ENCODE results near the gene SYTL2.
"Not testable (repeated sequence)": the region's sequence is repeated elsewhere in the genome, so short reads cannot be mapped to it uniquely, and the experiment has no call there.

The SYTL2 gene

GRCh38 chr11:85845124-85845631, 34.2 kb upstream of the SYTL2 start:
- no peaks in the 10 kb centered on the region for H3K27me3 ChIP-seq (ENCODE audit: low read depth, low read length)
- no peak overlapping the region for H3K4me3 ChIP-seq (ENCODE audit: low read depth in 1 of 2, low read length in 2 of 2)
- H3K9me3 ChIP-seq (ENCODE audit: control insufficient read depth in 1 of 2, low read length in 2 of 2): no peaks in the 10 kb centered on the region
- no peaks in the 10 kb centered on the region for H3K4me1 ChIP-seq (ENCODE audit: control insufficient read depth in 1 of 2, insufficient read depth in 2 of 2, low read length in 2 of 2)
- H3K27ac ChIP-seq (ENCODE audit: low read length): no peak overlapping the region
- no peaks in the 10 kb centered on the region for H3K36me3 ChIP-seq (ENCODE audit: control insufficient read depth in 1 of 2, insufficient read depth in 2 of 2, low read length in 2 of 2)

- Histone ChIP-seq H3K9me3 (ENCODE audit: control insufficient read depth in 1 of 2, low read length in 2 of 2) (no peaks in the 10 kb centered on the region), H3K4me1 (ENCODE audit: control insufficient read depth in 1 of 2, insufficient read depth in 2 of 2, low read length in 2 of 2) (no peaks in the 10 kb centered on the region), H3K4me3 (ENCODE audit: low read depth in 1 of 2, low read length in 2 of 2) (no peak overlapping the region), H3K27me3 (ENCODE audit: low read depth, low read length) (no peaks in the 10 kb centered on the region), H3K36me3 (ENCODE audit: control insufficient read depth in 1 of 2, insufficient read depth in 2 of 2, low read length in 2 of 2) (no peaks in the 10 kb centered on the region), H3K27ac (ENCODE audit: low read length) (no peak overlapping the region)
Measured at GRCh38 chr11:85844439-85845123, 33.6 kb upstream of the SYTL2 start.

DNA sequence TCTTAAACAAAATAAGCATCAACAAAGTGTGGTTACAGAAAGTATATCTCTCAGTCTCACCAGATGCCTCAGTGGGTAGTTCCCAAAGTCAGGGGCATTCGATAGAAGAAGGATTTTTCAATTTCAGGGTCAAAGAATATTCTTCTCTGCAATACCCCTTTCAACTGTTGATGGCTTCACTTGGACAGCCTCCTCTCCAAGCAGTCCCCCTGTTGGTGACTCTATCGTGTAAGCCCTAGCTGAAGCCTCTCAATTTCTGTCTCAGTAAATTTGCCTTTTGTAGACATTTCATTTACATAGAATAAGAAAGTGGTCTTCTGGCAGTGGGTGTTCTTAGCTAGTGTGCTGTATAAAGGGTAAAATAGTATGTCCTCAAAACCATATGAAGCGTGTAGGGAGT, 33.0 kb upstream of the SYTL2 start:
- H3K4me1 ChIP-seq (ENCODE audit: control insufficient read depth in 1 of 2, insufficient read depth in 2 of 2, low read length in 2 of 2): no peaks in the 10 kb centered on the region
- H3K27ac ChIP-seq (ENCODE audit: low read length): no peak overlapping the region
- no peak overlapping the region for H3K4me3 ChIP-seq (ENCODE audit: low read depth in 1 of 2, low read length in 2 of 2)
- H3K36me3 ChIP-seq (ENCODE audit: control insufficient read depth in 1 of 2, insufficient read depth in 2 of 2, low read length in 2 of 2): no peaks in the 10 kb centered on the region
- no peaks in the 10 kb centered on the region for H3K9me3 ChIP-seq (ENCODE audit: control insufficient read depth in 1 of 2, low read length in 2 of 2)
- H3K27me3 ChIP-seq (ENCODE audit: low read depth, low read length): no peaks in the 10 kb centered on the region

DNA sequence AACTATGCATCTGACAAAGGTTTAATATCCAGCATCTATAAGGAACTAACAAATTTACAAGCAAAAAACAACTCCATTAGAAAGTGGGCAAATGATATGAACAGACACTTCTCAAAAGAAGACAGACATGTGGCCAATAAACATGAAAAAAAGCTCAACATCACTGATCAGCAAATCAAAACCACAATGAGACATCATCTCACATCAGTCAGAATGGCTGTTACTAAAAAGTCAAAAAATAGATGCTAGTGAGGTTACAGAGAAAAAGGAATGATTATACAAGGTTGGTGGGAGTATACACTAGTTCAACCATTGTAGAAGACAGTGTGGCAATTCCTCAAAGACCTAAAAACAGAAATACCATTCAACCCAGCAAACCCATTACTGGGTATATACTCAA, 30.0 kb upstream of the SYTL2 start:
- H3K9me3 ChIP-seq (ENCODE audit: control insufficient read depth in 1 of 2, low read length in 2 of 2); H3K27ac ChIP-seq (ENCODE audit: low read length); H3K4me3 ChIP-seq (ENCODE audit: low read depth in 1 of 2, low read length in 2 of 2); H3K4me1 ChIP-seq (ENCODE audit: control insufficient read depth in 1 of 2, insufficient read depth in 2 of 2, low read length in 2 of 2); H3K27me3 ChIP-seq (ENCODE audit: low read depth, low read length); H3K36me3 ChIP-seq (ENCODE audit: control insufficient read depth in 1 of 2, insufficient read depth in 2 of 2, low read length in 2 of 2): not testable (repeated sequence)

DNA sequence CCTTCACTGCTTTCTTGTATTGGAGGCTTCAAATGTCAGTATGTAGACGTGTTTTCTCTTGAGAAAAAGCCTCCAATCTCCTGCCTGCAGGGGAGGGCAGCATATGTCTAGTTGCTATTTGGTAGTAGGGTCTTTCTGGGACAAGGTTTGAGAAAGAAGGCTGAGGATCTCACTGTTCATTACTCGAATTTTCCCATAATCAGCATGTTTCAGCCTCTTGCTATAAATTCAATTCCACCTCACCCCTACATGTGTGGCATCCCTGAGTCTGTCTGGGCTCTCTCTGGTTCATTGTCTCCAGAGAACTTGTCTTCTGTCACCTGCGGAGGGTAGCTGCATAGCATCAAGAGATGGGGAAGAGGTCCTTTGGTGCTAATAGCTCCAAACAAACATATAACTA, 24.8 kb upstream of the SYTL2 start:
- Histone ChIP-seq H3K9me3 (ENCODE audit: control insufficient read depth in 1 of 2, low read length in 2 of 2) (peaks cover 8% of the 10 kb centered on the region in 2 donors), H3K27ac (ENCODE audit: low read length) (no peak overlapping the region), H3K4me1 (ENCODE audit: control insufficient read depth in 1 of 2, insufficient read depth in 2 of 2, low read length in 2 of 2) (no peaks in the 10 kb centered on the region), H3K36me3 (ENCODE audit: control insufficient read depth in 1 of 2, insufficient read depth in 2 of 2, low read length in 2 of 2) (no peaks in the 10 kb centered on the region), H3K4me3 (ENCODE audit: low read depth in 1 of 2, low read length in 2 of 2) (no peak overlapping the region), H3K27me3 (ENCODE audit: low read depth, low read length) (no peaks in the 10 kb centered on the region)

DNA sequence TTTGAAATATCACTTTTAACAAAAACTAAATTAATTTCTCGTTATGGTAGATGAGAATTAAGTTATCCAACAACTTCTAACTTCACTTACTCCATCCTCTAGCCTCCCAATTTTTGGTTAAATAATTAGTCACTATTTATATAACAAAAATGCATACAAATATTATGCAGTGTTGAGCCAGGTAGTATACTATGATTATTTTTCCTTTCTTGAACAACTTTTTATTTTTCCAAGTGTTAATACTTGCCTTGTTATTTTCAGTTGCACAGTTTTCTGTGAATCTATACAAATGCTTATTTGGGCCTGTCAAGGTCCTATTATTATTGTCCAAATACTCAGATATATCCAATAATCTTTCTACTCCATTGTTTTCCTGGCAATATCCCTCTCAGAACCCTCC, 24.3 kb upstream of the SYTL2 start:
- Histone ChIP-seq H3K9me3 (ENCODE audit: control insufficient read depth in 1 of 2, low read length in 2 of 2) (peaks cover 8% of the 10 kb centered on the region in 2 donors), H3K27ac (ENCODE audit: low read length) (no peak overlapping the region), H3K4me1 (ENCODE audit: control insufficient read depth in 1 of 2, insufficient read depth in 2 of 2, low read length in 2 of 2) (no peaks in the 10 kb centered on the region), H3K27me3 (ENCODE audit: low read depth, low read length) (no peaks in the 10 kb centered on the region), H3K4me3 (ENCODE audit: low read depth in 1 of 2, low read length in 2 of 2) (no peak overlapping the region), H3K36me3 (ENCODE audit: control insufficient read depth in 1 of 2, insufficient read depth in 2 of 2, low read length in 2 of 2) (no peaks in the 10 kb centered on the region)

GRCh38 chr11:85831050-85831449, 20.1 kb upstream of the SYTL2 start:
- H3K36me3 ChIP-seq (ENCODE audit: control insufficient read depth in 1 of 2, insufficient read depth in 2 of 2, low read length in 2 of 2): no peaks in the 10 kb centered on the region
- H3K4me1 ChIP-seq (ENCODE audit: control insufficient read depth in 1 of 2, insufficient read depth in 2 of 2, low read length in 2 of 2): peaks cover 12 to 21% of the 10 kb centered on the region in 2 donors
- no peaks in the 10 kb centered on the region for H3K27me3 ChIP-seq (ENCODE audit: low read depth, low read length)
- H3K9me3 ChIP-seq (ENCODE audit: control insufficient read depth in 1 of 2, low read length in 2 of 2): peaks cover 8% of the 10 kb centered on the region in 2 donors
- H3K4me3 ChIP-seq (ENCODE audit: low read depth in 1 of 2, low read length in 2 of 2): no peak overlapping the region
- H3K27ac ChIP-seq (ENCODE audit: low read length): no peak overlapping the region

DNA sequence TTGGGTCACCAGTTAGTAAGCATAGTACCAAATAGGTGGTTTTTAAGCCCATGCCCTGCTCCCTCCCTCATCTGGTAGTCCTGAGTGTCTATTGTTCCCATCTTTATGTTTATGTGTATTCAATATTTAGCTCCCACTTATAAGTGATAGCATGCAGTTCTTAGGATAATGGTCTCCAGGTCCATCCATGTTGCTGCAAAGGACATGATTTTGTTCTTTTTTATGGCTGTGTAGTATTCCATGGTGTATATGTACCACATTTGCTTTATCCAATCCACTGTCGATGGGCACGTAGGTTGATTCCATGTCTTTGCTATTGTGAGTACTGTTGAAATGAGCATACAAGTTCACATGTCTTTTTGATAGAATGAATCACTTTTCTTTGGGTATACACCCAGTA, 18.2 kb upstream of the SYTL2 start:
- Histone ChIP-seq H3K36me3 (ENCODE audit: control insufficient read depth in 1 of 2, insufficient read depth in 2 of 2, low read length in 2 of 2) (no peaks in the 10 kb centered on the region), H3K4me1 (ENCODE audit: control insufficient read depth in 1 of 2, insufficient read depth in 2 of 2, low read length in 2 of 2) (peaks cover 12 to 21% of the 10 kb centered on the region in 2 donors), H3K4me3 (ENCODE audit: low read depth in 1 of 2, low read length in 2 of 2) (no peak overlapping the region), H3K9me3 (ENCODE audit: control insufficient read depth in 1 of 2, low read length in 2 of 2) (no peaks in the 10 kb centered on the region), H3K27ac (ENCODE audit: low read length) (no peak overlapping the region), H3K27me3 (ENCODE audit: low read depth, low read length) (no peaks in the 10 kb centered on the region)

- H3K27me3 ChIP-seq (ENCODE audit: low read depth, low read length): no peaks in the 10 kb centered on the region
- no peak overlapping the region for H3K4me3 ChIP-seq (ENCODE audit: low read depth in 1 of 2, low read length in 2 of 2)
- H3K9me3 ChIP-seq (ENCODE audit: control insufficient read depth in 1 of 2, low read length in 2 of 2): no peaks in the 10 kb centered on the region
- no peaks in the 10 kb centered on the region for H3K36me3 ChIP-seq (ENCODE audit: control insufficient read depth in 1 of 2, insufficient read depth in 2 of 2, low read length in 2 of 2)
- peaks cover 12 to 21% of the 10 kb centered on the region in 2 donors for H3K4me1 ChIP-seq (ENCODE audit: control insufficient read depth in 1 of 2, insufficient read depth in 2 of 2, low read length in 2 of 2)
- H3K27ac ChIP-seq (ENCODE audit: low read length): no peak overlapping the region
Measured at GRCh38 chr11:85828640-85828978, 17.7 kb upstream of the SYTL2 start.

DNA sequence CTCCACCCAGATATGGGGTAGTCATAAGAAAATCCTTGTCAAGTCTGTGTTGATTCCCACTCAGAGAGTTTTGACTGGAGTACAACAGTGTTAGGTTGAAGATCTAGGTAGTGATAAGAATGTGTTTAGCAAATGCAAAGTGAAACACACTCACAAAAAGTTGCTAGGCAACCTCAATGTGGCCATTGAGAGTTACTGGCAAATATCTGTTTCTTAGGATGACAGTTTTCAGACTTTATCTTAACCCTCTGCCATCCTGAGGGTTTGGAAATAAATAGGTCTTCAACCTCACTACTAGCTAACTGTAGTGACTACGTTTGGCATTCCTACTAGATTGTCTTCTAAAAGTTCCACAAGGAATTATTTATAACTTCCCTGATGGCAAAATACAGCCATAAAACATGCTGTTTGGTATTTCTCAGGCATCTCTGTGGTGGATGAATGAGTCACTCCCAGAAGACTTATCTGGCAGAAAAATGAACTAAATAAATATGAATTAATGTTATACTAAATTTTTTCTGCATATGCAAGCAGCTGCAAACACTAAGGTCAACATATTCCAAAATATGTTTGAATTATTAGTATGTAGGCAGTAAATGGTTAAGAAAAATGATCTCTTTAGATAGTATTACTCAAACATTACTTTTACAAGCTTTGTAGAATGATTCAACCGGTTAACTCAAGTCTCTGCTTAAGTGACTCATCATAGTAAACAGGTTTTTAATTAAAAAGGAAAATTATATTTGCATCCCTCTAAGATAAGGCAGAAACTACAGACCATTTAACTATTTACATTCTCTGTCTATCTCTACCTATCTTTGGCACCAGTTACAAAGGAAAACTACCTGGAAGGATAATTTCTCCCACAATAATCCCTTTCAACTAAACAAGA, 17.1 kb upstream of the SYTL2 start:
- no peak overlapping the region for H3K27ac ChIP-seq (ENCODE audit: low read length)

DNA sequence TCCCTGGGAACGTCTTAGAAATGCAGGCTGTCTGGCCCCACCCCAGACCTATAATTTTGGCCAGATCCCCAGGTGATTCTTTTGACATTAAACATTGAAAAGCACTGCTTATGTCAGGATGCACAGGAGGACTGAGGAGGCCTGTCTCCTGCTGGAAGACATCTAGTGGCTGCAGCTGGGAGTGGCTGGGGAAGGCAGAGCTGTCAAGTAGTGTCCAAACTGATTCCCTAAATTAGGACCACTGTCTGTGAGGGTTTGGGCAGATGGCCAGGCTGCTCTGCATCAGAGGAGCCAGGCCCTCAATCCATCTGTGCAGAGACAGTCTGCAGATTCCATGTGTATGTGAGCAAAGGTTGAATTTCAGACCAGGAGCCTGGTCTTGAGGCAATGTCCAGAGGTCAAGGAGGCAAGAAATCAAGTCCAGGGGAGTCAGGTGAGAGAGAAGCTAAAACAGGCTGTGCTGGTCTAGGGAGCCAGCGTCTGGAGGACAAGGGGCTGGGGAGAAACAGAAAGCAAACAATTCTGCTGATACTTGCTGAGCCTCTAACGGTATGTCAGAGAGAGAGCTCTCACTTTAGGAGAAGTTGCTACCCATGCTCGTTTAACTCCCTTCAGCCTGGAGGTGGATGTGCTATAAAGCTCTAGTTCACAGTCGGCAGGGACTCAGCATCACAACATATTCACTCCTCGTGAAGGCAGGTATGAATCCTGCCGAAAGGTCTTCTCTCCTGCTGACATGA, 15.3 kb upstream of the SYTL2 start:
- Histone ChIP-seq H3K4me1 (ENCODE audit: control insufficient read depth in 1 of 2, insufficient read depth in 2 of 2, low read length in 2 of 2) (peaks cover 12 to 21% of the 10 kb centered on the region in 2 donors), H3K27me3 (ENCODE audit: low read depth, low read length) (no peaks in the 10 kb centered on the region), H3K9me3 (ENCODE audit: control insufficient read depth in 1 of 2, low read length in 2 of 2) (no peaks in the 10 kb centered on the region), H3K36me3 (ENCODE audit: control insufficient read depth in 1 of 2, insufficient read depth in 2 of 2, low read length in 2 of 2) (no peaks in the 10 kb centered on the region), H3K4me3 (ENCODE audit: low read depth in 1 of 2, low read length in 2 of 2) (no peak overlapping the region), H3K27ac (ENCODE audit: low read length) (no peak overlapping the region)

More for the DNA sequence above, 17.1 kb upstream of the SYTL2 start:
- no peaks in the 10 kb centered on the region for H3K9me3 ChIP-seq (ENCODE audit: control insufficient read depth in 1 of 2, low read length in 2 of 2)
- no peaks in the 10 kb centered on the region for H3K36me3 ChIP-seq (ENCODE audit: control insufficient read depth in 1 of 2, insufficient read depth in 2 of 2, low read length in 2 of 2)
- no peaks in the 10 kb centered on the region for H3K27me3 ChIP-seq (ENCODE audit: low read depth, low read length)
- H3K4me3 ChIP-seq (ENCODE audit: low read depth in 1 of 2, low read length in 2 of 2): no peak overlapping the region
- peaks cover 12 to 21% of the 10 kb centered on the region in 2 donors for H3K4me1 ChIP-seq (ENCODE audit: control insufficient read depth in 1 of 2, insufficient read depth in 2 of 2, low read length in 2 of 2)
